Ascending aorta (tissue), 2 donors: Measurements from ENCODE around the gene KCNMB3. TPM values are rescaled to one million over a fixed set of nuclear protein-coding genes. Genes with fewer than 3 reads are reported as not detected.
"Not testable (repeated sequence)": the region's sequence is repeated elsewhere in the genome, so short reads cannot be mapped to it uniquely, and the experiment has no call there.

ENCODE experiments used
- DNase-seq, 2 donors: peaks; one replicate each; pipeline ENCODE4 v3.0.0-alpha.2; 2019; ENCODE audit warnings: low spot score in 2 of 2
- H3K27ac ChIP-seq, 2 donors: fragments of 200-600 bp; sonication (generic); one replicate each; pipeline ENCODE4 v1.5.1; 2016 to 2017; ENCODE audit warnings: mild to moderate bottlenecking in 1 of 2
- H3K27me3 ChIP-seq: fragments of 200-600 bp; sonication (generic); one replicate; pipeline ENCODE4 v1.5.1; 2017
- H3K36me3 ChIP-seq, 2 donors: fragments of 200-600 bp; sonication (generic); one replicate each; pipeline ENCODE4 v1.5.1; 2016
- H3K4me1 ChIP-seq, 2 donors: fragments of 200-600 bp; sonication (generic); one replicate each; pipeline ENCODE4 v1.5.1; 2016 to 2017; ENCODE audit warnings: mild to moderate bottlenecking in 1 of 2
- H3K4me3 ChIP-seq, 2 donors: fragments of 200-600 bp; sonication (generic); one replicate each; pipeline ENCODE4 v1.5.1; 2016 to 2017; ENCODE audit warnings: mild to moderate bottlenecking in 1 of 2
- H3K9me3 ChIP-seq, 2 donors: fragments of 200-600 bp; sonication (generic); one replicate each; pipeline ENCODE4 v1.5.1; 2016
- CTCF ChIP-seq, 3 experiments: fragments of 200-600 bp in 2 of 3; fragments of 450-650 bp in 1 of 3; sonication (generic) in 2 of 3; IDR thresholded peaks; one replicate each; pipeline ENCODE4 v1.5.1; 2016 to 2019; ENCODE audit warnings: antibody characterized with exemption in 3 of 3, mild to moderate bottlenecking in 1 of 3, moderate library complexity in 1 of 3
- intact Hi-C: fragments of 100-400 bp; cut with DNase I; formaldehyde crosslinking; loops from one replicate; pipeline ENCODE4 v1.15.1; 2023
- total RNA-seq: library from RNA; depleted of rRNA; stranded (reverse); fragments of >200 nt; gene quantifications from one replicate; pipeline ENCODE4 v1.1.0, GENCODE V29; 2016

The KCNMB3 gene
- total RNA-seq, 1 donor from 2014 or later = 16.5 TPM

- H3K4me1 ChIP-seq = no peaks in the 10 kb centered on the region
- H3K4me3 ChIP-seq = no peak overlapping the region
- DNase-seq = no peak
- TF ChIP-seq CTCF (IDR thresholded peaks at IDR 0.05) = no peak
- no peaks in the 10 kb centered on the region for H3K9me3 ChIP-seq
- intact Hi-C loops = no loop called here
- no peak overlapping the region for H3K27ac ChIP-seq
- H3K27me3 ChIP-seq = no peaks in the 10 kb centered on the region
- H3K36me3 ChIP-seq = peaks cover 12 to 31% of the 10 kb centered on the region in 2 donors
Observed at GRCh38 chr3:179234199-179234598, 16.7 kb downstream of the KCNMB3 start.

GRCh38 chr3:179233043-179233442 is 17.9 kb downstream of the KCNMB3 start:
- no peaks in the 10 kb centered on the region for H3K9me3 ChIP-seq
- H3K27me3 ChIP-seq = no peaks in the 10 kb centered on the region
- peaks cover 12 to 33% of the 10 kb centered on the region in 2 donors for H3K36me3 ChIP-seq
- H3K4me3 ChIP-seq = no peak overlapping the region
- no peaks in the 10 kb centered on the region for H3K4me1 ChIP-seq
- no peak for TF ChIP-seq CTCF (IDR thresholded peaks at IDR 0.05)
- no peak overlapping the region for H3K27ac ChIP-seq
- no peak for DNase-seq
- intact Hi-C loops = no loop called here

GRCh38 chr3:179229177-179229576 is 21.7 kb downstream of the KCNMB3 start:
- DNase-seq = no peak
- TF ChIP-seq CTCF (IDR thresholded peaks at IDR 0.05) = no peak
- Histone ChIP-seq H3K27ac (no peak overlapping the region), H3K4me1 (no peaks in the 10 kb centered on the region), H3K27me3 (no peaks in the 10 kb centered on the region), H3K9me3 (no peaks in the 10 kb centered on the region), H3K4me3 (no peak overlapping the region), H3K36me3 (peaks cover 15 to 46% of the 10 kb centered on the region in 2 donors)
- intact Hi-C loops = no loop called here

GRCh38 chr3:179227349-179227748 is 23.6 kb downstream of the KCNMB3 start:
- Histone ChIP-seq H3K27me3 (no peaks in the 10 kb centered on the region), H3K4me3 (no peak overlapping the region), H3K36me3 (peaks cover 19 to 48% of the 10 kb centered on the region in 2 donors), H3K27ac (no peak overlapping the region), H3K9me3 (no peaks in the 10 kb centered on the region), H3K4me1 (no peaks in the 10 kb centered on the region)
- intact Hi-C loops = no loop called here
- TF ChIP-seq CTCF (IDR thresholded peaks at IDR 0.05) = no peak
- DNase-seq = no peak

GRCh38 chr3:179224584-179224983 is 26.3 kb downstream of the KCNMB3 start:
- H3K36me3 ChIP-seq = peaks cover 12 to 36% of the 10 kb centered on the region in 2 donors
- H3K27me3 ChIP-seq = no peaks in the 10 kb centered on the region
- no peaks in the 10 kb centered on the region for H3K9me3 ChIP-seq
- no peak overlapping the region for H3K27ac ChIP-seq
- H3K4me3 ChIP-seq = no peak overlapping the region
- TF ChIP-seq CTCF (IDR thresholded peaks at IDR 0.05) = no peak
- no peaks in the 10 kb centered on the region for H3K4me1 ChIP-seq
- intact Hi-C loops = no loop called here
- DNase-seq = no peak

- no peak for DNase-seq
- H3K36me3 ChIP-seq = peaks cover 16 to 32% of the 10 kb centered on the region in 2 donors
- intact Hi-C loops = no loop called here
Observed at GRCh38 chr3:179223548-179223947, 27.4 kb downstream of the KCNMB3 start.

GRCh38 chr3:179218213-179218612 is 32.7 kb downstream of the KCNMB3 start:
- intact Hi-C loops = not testable (repeated sequence)

More at GRCh38 chr3:179223548-179223947, 27.4 kb downstream of the KCNMB3 start:
- TF ChIP-seq CTCF (IDR thresholded peaks at IDR 0.05) = no peak
- Histone ChIP-seq H3K27ac (no peak overlapping the region), H3K27me3 (no peaks in the 10 kb centered on the region), H3K4me1 (no peaks in the 10 kb centered on the region), H3K4me3 (no peak overlapping the region), H3K9me3 (no peaks in the 10 kb centered on the region)

GRCh38 chr3:179215550-179215949 is 35.4 kb downstream of the KCNMB3 start:
- H3K36me3 ChIP-seq = peaks cover 21 to 24% of the 10 kb centered on the region in 2 donors
- DNase-seq, H3K4me3 ChIP-seq, H3K27me3 ChIP-seq, H3K9me3 ChIP-seq, H3K4me1 ChIP-seq, H3K27ac ChIP-seq, intact Hi-C loops: not testable (repeated sequence)

More at GRCh38 chr3:179218213-179218612, 32.7 kb downstream of the KCNMB3 start:
- H3K36me3 ChIP-seq = peaks cover 7 to 11% of the 10 kb centered on the region in 2 donors
- not testable (repeated sequence) for H3K27me3 ChIP-seq, H3K4me1 ChIP-seq, H3K27ac ChIP-seq, DNase-seq, H3K9me3 ChIP-seq, H3K4me3 ChIP-seq
